Stimulated activated CD4-positive, alpha-beta T cell treated with anti-CD3 and anti-CD28 coated beads, Interleukin-1b, Interleukin-23, amount 100 ng/mL, for 24 hours (primary cell): Measurements from ENCODE around the gene ABCC3.

Experiments used
- DNase-seq, 4 experiments: peaks; one replicate each; pipeline ENCODE4 v3.0.0-alpha.2; 2020; ENCODE audit warnings: low read depth in 4 of 4, low spot score in 1 of 4

The ABCC3 gene

DNA sequence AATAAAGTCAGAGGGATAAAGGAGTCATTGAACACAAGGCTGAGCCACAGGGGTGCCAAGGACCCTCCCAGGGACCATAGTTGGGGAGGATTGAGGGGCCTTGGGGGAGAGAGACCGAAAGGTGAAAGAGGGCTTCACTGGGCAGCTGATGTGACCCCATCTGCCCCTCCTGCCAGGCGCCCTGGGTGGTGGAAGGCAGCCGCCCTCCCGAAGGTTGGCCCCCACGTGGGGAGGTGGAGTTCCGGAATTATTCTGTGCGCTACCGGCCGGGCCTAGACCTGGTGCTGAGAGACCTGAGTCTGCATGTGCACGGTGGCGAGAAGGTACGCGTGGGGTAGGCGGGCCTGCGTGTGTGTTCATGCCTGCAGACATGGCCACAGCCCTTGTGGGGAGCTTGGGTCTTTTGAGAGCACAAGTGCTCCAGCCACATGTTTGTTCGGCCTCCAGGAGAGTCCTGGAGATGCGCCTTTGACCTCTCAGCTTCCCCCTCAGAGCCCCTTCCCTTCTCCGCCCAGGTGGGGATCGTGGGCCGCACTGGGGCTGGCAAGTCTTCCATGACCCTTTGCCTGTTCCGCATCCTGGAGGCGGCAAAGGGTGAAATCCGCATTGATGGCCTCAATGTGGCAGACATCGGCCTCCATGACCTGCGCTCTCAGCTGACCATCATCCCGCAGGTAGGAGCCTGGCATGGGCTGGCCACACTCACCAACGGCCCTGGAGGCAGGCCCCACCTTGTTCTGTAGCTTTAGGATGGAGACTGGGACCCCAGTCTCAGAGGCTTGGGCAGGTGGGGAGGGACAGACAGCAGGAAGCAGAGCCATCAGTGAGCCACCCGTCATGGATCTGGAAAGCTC lies 49.0 kb downstream of the ABCC3 start:
- DNase-seq = no peak

DNA sequence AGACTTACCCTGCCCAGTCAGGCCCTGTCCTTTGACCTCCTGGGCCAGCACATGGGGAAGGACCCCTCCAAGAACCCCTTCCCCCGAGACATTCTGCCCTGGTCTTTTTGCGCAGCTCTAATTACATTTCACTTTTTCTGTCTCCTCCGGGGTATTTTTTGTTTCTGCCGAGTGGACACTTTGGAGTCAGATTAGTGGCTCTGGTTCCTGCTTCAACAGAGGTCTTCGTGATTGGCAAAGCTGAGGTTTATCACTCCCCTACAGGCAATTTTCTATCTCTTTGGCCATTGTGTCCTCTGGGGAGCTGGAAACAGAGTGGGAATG lies 49.6 kb downstream of the ABCC3 start:
- DNase-seq = no peak

DNA sequence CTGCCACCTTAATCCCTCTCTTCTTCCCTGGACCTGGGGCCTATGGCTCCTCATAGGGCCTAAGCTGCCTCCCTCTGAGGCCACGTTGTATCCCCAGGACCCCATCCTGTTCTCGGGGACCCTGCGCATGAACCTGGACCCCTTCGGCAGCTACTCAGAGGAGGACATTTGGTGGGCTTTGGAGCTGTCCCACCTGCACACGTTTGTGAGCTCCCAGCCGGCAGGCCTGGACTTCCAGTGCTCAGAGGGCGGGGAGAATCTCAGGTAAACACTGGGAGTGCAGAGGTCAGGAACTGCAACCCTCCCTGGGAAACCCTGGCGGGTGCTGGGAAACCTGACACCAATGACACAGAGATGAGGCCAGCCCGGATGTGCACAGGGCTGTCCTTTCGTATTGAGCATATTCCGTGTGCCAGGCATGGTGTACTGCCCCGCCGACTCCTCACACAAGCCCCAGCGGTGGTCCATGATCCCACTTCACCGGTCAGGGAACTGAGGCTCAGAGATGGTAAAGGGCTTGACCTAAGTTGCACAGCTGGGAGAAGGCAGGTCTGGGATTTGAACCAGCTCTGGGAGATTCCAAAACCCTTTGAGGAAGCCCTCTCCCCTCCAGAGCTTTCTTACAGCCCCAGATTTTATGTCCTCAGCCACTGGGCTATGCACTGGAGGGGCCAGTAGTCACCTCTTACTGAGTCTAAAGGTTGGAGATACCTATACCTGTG lies 50.1 kb downstream of the ABCC3 start:
- DNase-seq = no peak

DNA sequence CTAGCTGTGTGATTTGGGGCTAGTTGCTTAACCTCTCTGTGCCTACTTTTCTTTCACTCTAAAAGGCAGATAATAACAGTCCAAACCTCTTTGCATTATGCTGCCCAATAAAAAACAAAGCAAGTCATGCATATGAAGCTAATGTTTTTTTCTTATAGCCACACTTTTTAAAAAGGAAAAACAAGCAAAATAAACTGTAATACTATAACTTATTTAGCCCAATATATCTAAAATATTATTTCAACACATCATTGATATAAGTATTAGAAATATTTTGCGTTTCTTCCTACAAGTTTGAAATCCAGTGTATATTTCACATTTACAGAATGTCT lies 50.6 kb downstream of the ABCC3 start:
- no peak for DNase-seq

DNA sequence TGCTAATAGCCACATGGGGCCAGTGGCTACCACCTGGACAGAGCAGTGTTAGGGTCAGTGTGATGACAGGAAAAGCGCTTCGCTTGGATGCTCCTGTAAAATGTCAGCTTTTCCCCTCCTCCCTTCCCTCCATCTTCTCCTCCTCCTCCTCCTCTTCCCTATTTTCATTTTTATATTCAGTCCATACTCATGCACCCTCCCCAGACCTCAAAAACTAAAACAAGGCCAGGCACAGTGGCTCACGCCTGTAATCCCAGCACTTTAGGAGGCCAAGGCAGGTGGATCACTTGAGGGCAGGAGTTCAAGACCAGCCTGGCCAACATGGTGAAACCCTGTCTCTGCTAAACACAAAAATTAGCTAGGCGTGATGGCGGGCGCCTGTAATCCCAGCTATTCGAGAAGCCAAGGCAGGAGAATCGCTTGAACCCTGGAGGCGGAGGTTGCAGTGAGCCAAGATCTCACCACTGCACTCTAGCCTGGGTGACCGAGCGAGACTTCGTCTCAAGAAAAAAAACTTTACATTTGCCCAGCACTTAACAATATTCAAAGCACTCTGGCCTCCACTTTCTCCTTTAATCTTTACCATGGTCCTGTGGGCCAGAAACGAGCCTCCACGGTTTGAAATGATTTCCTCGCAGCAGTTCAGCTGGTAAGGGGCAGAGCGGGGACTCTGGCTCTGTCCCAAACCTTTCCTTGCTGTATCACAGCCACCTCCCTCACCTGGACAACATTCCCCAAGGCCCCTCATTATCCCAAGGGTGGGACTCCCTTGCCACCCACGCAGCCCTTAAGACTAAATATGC lies 51.2 kb downstream of the ABCC3 start:
- DNase-seq = no peak

DNA sequence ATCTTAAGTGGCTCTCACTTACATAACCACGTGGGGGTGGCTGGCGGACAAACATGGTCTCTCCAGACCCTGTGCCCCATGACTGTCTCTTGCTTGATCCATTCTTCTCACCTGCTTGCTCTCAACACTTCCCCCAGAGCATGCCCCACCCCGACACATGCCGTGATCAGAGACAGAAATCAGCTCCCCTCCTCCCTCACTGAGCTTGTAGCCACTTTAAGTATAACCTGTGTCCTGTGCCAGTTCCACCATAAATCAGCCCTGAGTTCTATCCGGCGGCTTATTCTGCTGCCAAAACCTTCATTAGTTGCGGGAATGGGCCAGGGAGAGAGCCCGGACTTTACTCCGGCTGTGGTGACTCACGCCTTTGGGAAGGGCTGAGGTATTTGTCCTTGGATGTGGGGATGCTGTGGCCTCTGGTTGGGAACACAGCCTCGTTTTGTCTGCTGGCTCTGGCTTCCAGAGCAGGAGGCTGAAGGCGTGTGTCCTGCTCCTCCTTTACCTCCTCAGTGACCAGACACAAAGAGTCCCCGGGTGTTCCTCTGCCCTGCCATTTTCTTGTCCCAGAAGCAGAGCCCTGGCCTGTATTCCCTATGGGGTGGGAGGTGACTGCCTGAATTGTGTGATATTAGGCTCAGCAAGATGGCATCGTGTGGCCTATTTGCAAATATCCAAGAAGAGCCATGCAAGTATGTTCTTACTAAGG lies 52.0 kb downstream of the ABCC3 start:
- DNase-seq = no peak

DNA sequence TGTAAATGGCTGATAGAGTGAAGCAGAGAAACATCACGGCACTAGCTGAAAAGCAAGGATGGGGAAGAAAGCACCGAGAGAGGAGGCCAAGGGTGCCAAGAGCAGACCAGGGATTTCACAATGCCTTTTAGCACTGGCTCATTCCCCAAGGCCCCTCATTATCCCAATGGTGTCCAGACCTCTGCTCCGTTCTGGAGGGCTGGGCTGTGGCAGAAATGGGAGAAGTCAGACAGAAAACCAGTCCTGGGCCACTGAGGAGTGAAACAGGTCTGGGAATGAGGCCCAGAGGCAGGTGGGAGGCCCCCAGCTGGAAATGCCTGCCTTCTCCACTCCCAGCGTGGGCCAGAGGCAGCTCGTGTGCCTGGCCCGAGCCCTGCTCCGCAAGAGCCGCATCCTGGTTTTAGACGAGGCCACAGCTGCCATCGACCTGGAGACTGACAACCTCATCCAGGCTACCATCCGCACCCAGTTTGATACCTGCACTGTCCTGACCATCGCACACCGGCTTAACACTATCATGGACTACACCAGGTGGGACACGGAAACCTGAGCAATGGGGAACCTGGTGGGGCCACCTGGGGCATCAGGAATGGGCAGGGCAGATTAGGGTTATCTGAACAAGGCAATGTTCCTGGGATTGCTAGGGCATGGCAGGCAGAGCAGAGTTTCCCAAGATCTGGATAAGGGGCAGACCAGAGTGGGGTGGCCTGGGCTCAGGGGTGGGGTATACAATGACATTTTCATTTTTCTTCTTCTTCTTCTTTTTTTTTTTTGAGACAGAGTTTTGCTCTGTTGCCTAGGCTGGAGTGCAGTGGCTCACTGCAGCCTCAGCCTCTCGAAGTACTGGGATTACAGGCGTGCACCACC lies 52.8 kb downstream of the ABCC3 start:
- DNase-seq = no peak

DNA sequence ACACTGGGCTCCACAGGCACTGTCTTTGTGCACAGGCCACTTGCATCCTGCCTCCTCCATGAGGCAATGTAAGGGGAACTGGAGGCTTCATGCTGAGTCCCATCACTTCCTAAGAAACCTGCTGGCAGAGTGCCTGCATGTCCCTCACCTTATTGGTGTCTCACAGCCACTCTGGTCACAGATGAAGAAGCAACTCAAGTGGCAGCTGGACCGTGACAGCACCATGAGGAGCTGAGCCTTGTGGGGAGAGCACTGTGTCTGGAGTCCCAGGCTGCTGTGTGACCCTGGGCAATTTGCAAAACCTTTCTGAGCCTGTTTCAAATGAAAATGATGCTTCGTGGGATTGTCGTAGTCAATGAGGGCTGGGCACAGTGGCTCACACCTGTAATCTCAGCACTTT lies 53.6 kb downstream of the ABCC3 start:
- DNase-seq = no peak

DNA sequence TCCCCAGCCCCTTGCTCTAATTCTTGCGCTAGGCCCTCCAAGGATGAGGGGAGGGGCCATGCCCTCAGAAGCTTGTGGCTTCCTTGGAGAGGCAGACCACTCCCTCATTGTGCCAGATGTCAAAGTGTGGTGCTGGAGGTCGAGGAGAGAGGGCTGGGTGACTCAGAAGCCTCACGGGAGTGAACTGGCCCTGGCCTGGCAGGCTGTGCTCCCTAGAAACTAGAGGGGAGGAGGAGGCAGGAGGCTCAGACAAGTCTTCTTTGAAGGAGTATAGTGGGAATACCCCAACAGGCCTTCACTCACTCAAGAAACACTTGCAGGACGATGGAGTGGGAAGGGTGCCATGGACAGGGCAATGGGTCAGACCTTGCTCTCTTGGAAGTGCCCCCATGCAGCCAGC lies 54.6 kb downstream of the ABCC3 start:
- DNase-seq = no peak

DNA sequence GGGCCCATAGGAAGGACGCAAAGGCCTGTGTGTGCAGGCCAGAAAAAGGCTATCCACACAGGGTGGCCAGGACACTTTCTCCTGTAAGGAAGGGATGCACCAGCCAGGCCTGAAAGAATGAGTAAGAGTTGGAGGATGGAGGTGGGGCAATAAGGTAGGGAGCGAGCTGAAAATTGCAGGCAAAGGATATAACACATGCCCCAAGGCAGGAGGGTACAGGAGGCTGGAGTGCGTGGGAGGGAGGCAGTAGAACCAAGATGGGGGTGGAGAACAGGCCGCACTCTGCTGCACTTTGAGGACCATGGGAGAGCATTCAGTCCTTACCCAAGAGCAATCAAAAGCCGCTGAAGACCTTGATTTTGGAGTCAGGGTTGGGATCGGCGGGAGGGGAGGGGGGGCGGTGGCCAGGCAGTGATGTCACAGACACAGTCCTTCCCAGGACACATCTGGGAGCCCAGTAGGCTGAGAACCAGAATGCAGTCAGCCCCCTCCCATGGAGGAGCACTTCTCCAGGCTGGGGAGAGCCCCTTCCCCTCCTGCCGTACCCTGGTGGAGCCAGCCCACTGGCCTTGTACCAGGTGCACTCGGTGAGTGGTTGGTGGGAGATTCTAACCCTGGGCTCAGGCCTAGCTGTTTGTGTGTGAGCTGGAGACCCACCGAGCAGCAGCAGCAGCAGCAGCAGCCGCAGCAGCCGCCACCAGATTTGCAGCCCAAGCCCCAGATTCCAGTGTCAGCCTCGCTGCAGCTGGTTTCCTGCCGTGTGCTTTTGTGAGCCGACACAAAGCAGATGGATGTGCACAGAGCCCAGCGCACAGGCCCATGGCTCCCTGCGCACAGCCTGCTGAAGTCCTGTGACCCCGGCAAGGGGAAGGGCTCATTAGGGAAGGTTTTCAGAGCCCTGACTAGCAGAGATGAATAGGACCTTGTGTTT lies 55.5 kb downstream of the ABCC3 start:
- DNase-seq = no peak

- no peak for DNase-seq
These were observed 56.3 kb downstream of the ABCC3 start for GRCh38 chr17:50690887-50691549.

DNA sequence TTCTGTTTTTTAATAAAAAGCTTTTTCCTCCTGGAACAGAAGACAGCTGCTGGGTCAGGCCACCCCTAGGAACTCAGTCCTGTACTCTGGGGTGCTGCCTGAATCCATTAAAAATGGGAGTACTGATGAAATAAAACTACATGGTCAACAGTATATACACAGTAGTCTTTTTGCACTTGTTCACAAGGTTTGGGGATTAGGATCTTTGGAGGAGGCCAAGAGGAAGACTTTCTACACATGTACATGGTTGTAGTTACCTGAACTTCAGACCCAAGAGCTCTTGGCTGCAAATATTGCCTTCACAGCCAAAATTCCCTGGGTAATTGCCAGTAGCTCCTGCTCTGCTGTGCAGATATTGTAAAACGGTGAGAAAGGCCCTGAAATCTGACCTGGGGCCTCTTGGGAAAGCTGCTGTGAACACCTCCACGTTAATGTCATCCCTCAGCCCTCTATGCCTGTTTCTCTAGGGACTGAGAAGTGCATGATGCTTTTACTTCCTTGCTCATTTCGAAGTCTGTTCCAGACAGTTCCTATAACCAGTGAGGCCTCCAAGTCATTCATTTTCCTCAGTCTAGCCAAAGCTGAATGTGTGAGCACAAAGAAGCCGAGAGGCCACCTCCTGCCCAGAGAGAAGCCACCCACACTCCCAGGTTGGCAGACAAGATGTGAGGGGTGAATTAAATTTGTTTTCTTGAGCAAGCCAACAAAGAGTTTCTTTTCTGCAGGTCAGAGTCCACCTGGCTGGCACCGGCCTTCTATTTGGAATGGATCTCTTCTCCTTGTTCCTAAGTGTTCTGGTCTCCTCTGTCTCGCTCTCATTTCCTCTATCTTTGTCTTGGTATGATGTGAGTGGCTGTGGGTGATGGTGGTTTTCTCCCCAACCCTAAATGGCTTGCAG lies 57.1 kb downstream of the ABCC3 start:
- no peak for DNase-seq

DNA sequence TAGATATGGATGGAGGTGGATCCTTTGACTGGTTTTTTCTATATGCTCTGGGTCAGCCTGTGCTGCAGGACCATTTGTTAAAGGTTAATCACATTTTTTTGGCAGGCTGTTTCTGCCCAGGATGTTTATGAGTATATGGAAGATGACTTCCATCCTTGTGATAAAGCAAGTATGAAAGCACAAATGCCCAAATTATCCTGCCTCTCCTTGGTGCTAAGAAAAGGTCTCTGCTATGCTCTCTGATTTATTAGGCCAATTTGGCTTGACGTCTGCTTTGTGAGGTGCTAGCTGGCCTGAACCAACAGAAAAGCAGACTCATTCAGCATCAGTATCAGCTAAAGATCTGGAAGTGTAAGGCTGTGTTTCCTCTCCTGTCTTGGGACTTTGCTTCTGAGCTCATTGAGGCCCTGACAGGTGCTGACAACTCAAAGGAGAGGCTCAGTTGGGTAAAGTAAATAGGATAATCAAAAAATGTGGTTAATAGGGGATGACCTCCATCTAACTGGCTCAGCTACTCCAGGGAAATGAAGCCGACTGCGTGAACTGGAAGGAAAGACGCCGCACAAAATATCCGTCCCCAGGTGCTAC lies 57.9 kb downstream of the ABCC3 start:
- DNase-seq = no peak

- DNase-seq = no peak
These were observed 58.5 kb downstream of the ABCC3 start for GRCh38 chr17:50693036-50693682.

- no peak for DNase-seq
These were observed 61.7 kb downstream of the ABCC3 start for GRCh38 chr17:50696365-50696879.

DNA sequence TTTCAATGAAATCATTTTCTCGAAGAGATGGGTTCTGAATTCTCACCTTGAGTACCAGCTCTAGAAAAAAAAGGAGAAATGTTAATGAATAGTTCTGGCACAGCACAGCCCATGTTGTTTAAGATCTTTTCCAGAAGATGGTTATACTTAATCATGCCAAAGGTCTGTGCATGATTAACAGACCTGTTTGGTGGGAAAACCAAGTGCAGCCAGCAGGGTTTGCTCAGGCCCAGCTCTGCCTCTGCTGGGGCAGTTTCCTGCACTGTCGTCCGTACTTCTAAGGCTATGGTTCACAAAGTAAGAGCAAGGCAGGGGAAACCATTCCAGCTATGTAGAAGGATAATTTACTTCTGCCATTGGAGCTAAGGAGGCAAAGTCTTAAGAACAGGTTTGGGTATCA lies 62.4 kb downstream of the ABCC3 start:
- DNase-seq = no peak
